ENCODE data around the gene AKAP6.

The AKAP6 gene

GRCh38 chr14:32666308-32666707 is 337.2 kb downstream of the AKAP6 start:
- no peak overlapping the region for H3K27ac ChIP-seq
- TF ChIP-seq CTCF (conservative IDR thresholded peaks at IDR 0.05): no peak
- no peak for TF ChIP-seq ZFX (IDR thresholded peaks at IDR 0.05)

- H3K27ac ChIP-seq: no peak overlapping the region
- no peak for TF ChIP-seq CTCF (conservative IDR thresholded peaks at IDR 0.05)
- no peak for TF ChIP-seq ZFX (IDR thresholded peaks at IDR 0.05)
Observed at GRCh38 chr14:32667287-32667686, 338.2 kb downstream of the AKAP6 start.

- no peak overlapping the region for H3K27ac ChIP-seq
- TF ChIP-seq CTCF (conservative IDR thresholded peaks at IDR 0.05): no peak
- no peak for TF ChIP-seq ZFX (IDR thresholded peaks at IDR 0.05)
Observed at GRCh38 chr14:32667791-32668190, 338.7 kb downstream of the AKAP6 start.

- H3K27ac ChIP-seq: no peak overlapping the region
- TF ChIP-seq ZFX (IDR thresholded peaks at IDR 0.05) (no peak), CTCF (conservative IDR thresholded peaks at IDR 0.05) (no peak)
Observed at GRCh38 chr14:32669391-32669790, 340.3 kb downstream of the AKAP6 start.

GRCh38 chr14:32675433-32675832 is 346.3 kb downstream of the AKAP6 start:
- TF ChIP-seq CTCF (conservative IDR thresholded peaks at IDR 0.05) (no peak), ZFX (IDR thresholded peaks at IDR 0.05) (no peak)
- H3K27ac ChIP-seq: no peak overlapping the region

GRCh38 chr14:32677129-32677780 is 348.2 kb downstream of the AKAP6 start:
- TF ChIP-seq CTCF (conservative IDR thresholded peaks at IDR 0.05) (no peak), ZFX (IDR thresholded peaks at IDR 0.05) (no peak)
- no peak overlapping the region for H3K27ac ChIP-seq

- no peak overlapping the region for H3K27ac ChIP-seq
Observed at GRCh38 chr14:32678088-32678487, 349.0 kb downstream of the AKAP6 start.

More at GRCh38 chr14:32678088-32678487, 349.0 kb downstream of the AKAP6 start:
- TF ChIP-seq CTCF (conservative IDR thresholded peaks at IDR 0.05) (no peak), ZFX (IDR thresholded peaks at IDR 0.05) (no peak)
